Urinary bladder (tissue), 4 donors: Measurements from ENCODE around the gene CTIF. TPM values are rescaled to one million over a fixed set of nuclear protein-coding genes. Genes with fewer than 3 reads are reported as not detected.

ENCODE experiments used
- DNase-seq: peaks from one replicate; pipeline ENCODE4 v3.0.0-alpha.2; 2015; ENCODE audit errors: extremely low spot score
- H3K27ac ChIP-seq: one replicate; pipeline ENCODE4 v1.5.1; 2013; ENCODE audit warnings: low read depth, mild to moderate bottlenecking, moderate library complexity
- H3K36me3 ChIP-seq: one replicate; pipeline ENCODE4 v1.6.1; 2013; ENCODE audit warnings: mild to moderate bottlenecking, moderate library complexity; ENCODE audit not compliant: insufficient read depth
- H3K4me1 ChIP-seq: one replicate; pipeline ENCODE4 v1.6.1; 2013; ENCODE audit warnings: mild to moderate bottlenecking, moderate library complexity; ENCODE audit not compliant: insufficient read depth
- H3K4me3 ChIP-seq: one replicate; pipeline ENCODE4 v1.5.1; 2013; ENCODE audit warnings: low read depth, low read length
- WGBS: extraction: QIAGEN DNeasy Blood & Tissue Kit; methylation state at CpG from one replicate; pipeline ENCODE4 v1.1.7; 2013; 5-methylcytosine and 5-hydroxymethylcytosine counted together
- polyA plus RNA-seq: library from polyadenylated mRNA; stranded (reverse); fragments of 200-250 nt; gene quantifications from one replicate; pipeline ENCODE4 v1.2.3, GENCODE V29; 2013
- total RNA-seq: library from RNA; depleted of rRNA; stranded (reverse); fragments of >200 nt; gene quantifications from one replicate; pipeline ENCODE4 v1.2.3, GENCODE V29; 2014
- donor health status: healthy with polysubstance abuse.
- donor health status: healthy.

The CTIF gene
- total and polyA plus RNA-seq, 2 donors: 26.6 to 50.3 TPM

DNA sequence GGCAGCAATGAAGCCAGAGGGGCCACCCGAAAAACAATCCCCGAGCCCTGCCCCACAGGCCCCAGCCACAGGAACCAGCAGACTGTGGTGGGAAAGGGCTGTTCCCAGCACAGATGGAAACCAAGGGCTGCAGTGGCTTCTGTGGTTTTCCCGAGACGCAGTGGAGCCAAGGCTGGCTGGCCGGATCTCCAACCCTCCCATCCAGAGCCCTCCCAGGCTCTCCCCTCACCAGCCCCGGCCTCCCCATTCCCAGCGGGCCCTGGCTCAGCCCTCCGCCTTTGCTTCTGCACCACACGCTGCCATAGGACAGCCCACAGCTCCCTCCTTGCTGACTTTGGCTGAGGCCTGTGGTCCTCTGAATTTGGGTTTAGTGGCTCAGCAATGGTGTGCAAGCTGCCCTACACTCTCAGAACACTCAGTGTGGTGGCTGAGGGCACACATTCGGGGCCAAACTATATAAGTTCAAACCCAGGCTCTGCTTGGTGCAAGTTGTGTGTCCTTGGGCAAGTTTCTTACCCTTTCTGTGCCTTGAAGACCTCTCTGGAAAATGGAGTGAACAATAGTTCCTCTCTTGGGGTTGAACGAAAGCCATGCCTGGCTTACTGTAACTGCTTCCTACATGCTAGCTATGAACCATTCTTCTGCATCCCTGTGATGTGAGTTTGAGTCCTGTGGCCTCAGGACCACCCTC, 211.8 kb downstream of the CTIF start:
- Histone ChIP-seq H3K27ac (no peak overlapping the region), H3K4me3 (no peak overlapping the region), H3K4me1 (no peaks in the 10 kb centered on the region), H3K36me3 (no peaks in the 10 kb centered on the region)
- 70% methylated on average over 11 of the region's 11 CpGs for WGBS
- DNase-seq: no peak

DNA sequence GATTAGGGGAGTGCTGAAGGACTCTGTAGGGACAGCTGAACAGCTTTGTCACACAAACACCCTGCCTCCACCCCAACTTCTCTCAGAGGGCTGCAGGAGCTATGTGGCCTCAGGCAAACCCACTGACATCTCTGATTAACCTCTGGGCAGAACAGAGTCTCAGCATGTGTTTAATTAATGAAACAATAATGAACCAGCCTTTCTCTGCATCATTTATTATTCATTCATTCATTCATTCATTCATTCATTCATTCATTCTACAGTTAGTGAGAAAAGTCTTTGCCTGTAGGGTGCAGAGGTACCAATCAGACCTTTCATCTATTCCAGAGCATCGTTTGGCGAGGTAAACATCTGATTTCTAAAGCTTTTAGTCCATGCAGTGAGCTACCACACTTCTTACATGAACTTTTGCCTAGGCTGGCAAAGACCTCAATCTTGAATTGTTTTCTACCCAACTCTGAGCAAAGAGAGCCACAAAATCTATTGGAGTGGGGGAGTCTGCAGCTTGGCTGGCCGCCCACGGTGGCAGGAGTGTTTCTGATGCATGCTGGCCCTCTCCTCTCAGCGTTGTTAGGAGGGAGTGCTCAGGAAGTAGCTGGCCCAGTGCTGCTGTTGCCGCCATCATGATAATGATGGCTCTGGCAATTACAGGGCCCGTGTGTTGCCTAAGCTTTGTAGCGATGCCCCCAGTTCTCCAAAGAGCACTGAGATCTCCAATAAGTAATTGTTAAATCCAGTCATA, 213.1 kb downstream of the CTIF start:
- Histone ChIP-seq H3K4me3 (no peak overlapping the region), H3K4me1 (no peaks in the 10 kb centered on the region), H3K27ac (no peak overlapping the region), H3K36me3 (no peaks in the 10 kb centered on the region)
- DNase-seq: no peak
- WGBS: 63% methylated on average over 8 of the region's 8 CpGs

DNA sequence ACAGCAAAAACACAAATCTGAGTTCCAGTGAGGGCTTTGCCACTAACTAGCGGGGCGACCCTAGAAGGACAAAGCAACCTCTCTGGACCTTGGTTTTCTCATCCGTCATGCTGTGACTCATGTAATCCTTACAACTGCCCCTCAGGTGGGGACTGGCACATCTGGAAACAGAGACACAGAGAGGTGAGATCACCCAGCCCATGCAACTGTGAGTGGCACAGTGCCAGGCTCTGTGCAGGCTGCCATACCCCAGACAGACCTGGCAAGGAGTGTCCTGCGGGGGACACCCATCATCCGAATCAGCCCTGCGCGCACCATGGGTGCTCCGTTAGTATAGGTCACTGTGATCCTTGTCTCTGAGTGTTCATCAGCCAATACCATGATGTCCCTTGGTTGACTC, 213.6 kb downstream of the CTIF start:
- Histone ChIP-seq H3K4me1 (no peaks in the 10 kb centered on the region), H3K36me3 (no peaks in the 10 kb centered on the region), H3K27ac (no peak overlapping the region), H3K4me3 (no peak overlapping the region)
- WGBS: 90% methylated on average over 8 of the region's 8 CpGs
- no peak for DNase-seq

DNA sequence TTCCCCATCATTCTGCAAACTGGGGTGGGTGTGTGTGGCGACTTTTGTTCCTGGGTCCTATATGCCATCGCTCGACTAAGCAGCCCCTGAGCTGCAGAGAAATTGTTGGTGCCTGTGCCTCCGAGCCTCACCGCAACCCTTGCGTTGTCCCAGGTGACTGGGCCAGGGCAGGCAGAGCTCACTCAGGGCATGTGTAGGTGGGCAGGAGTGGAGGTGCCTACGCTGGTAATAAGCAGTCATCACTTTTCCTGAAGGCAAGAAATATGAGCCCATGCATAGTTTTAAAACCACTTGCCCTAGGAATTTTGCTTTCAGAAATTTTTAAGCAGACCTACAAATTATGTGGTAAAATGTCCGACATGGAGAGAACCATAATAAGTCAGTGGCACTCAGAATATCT, 214.1 kb downstream of the CTIF start:
- Histone ChIP-seq H3K4me1 (no peaks in the 10 kb centered on the region), H3K36me3 (no peaks in the 10 kb centered on the region), H3K4me3 (no peak overlapping the region), H3K27ac (no peak overlapping the region)
- 96% methylated on average over 8 of the region's 8 CpGs for WGBS
- DNase-seq: no peak

DNA sequence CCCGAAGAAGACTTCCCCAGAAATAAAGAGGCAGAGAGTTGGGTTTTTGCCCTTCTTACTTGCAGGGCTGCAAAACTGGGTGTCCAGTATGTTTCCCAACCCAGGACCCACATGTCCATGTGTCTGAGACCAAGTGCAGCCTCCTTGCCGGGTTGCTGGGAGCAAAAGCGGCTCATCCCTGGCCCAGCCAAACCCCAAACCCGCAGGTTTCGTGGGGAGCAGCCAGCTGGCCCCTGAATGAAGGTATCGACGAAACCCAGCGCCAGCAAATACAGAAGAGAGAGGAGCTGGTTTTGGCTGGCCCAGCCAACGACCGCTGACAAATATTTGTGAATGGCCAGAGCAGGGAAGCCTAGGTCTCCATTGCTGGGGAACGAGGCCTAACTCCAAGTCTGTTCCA, 214.9 kb downstream of the CTIF start:
- Histone ChIP-seq H3K36me3 (no peaks in the 10 kb centered on the region), H3K27ac (no peak overlapping the region), H3K4me3 (no peak overlapping the region), H3K4me1 (no peaks in the 10 kb centered on the region)
- 88% methylated on average over 11 of the region's 11 CpGs for WGBS
- DNase-seq: no peak

DNA sequence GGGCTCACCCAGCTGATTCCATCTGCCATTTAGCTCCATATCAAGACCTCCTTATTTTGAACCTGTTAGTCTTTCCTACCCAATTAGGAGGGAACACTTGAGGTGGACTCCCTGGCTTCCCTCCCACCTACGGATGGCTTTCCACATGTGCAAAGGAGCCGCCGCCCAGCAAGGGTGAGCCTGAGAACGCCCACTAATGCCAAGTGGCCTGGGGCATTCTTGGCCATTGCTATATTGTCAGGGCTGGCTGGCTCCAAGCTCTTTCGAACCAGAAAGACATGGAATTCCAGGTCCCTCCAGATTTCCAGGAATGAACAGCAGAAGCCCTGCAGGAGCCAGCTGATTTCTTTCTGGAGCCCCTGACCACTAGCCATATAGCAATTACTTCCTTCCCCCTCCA, 215.7 kb downstream of the CTIF start:
- H3K4me3 ChIP-seq: no peak overlapping the region
- no peaks in the 10 kb centered on the region for H3K36me3 ChIP-seq
- 87% methylated on average over 5 of the region's 5 CpGs for WGBS
- H3K4me1 ChIP-seq: no peaks in the 10 kb centered on the region
- no peak overlapping the region for H3K27ac ChIP-seq
- no peak for DNase-seq

DNA sequence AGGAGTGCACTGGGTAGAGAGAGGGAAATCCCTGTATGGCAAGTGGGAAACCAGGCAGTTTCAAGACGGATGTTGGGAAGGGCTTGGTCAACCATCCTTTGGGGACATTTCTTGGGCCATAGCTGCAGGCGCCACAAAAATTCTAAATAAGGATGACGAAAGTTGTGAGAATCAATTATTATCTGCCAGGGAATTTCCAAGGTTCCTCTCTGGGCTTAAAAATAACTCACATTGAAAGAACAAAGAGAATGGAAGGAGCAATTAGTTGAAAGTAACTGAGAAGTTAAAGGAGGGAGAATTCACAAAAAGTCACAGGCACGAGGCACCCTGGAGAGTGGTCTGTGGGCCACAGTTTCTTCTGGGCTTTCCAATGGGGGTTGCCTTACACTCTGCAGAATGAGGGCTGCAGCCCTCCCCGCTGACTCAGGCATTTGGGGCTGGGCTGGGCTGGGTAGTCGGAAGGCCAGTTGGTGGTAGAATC, 216.2 kb downstream of the CTIF start:
- DNase-seq: no peak
- H3K4me3 ChIP-seq: no peak overlapping the region
- no peaks in the 10 kb centered on the region for H3K36me3 ChIP-seq
- H3K27ac ChIP-seq: no peak overlapping the region
- 81% methylated on average over 6 of the region's 6 CpGs for whole genome bisulfite sequencing
- no peaks in the 10 kb centered on the region for H3K4me1 ChIP-seq

DNA sequence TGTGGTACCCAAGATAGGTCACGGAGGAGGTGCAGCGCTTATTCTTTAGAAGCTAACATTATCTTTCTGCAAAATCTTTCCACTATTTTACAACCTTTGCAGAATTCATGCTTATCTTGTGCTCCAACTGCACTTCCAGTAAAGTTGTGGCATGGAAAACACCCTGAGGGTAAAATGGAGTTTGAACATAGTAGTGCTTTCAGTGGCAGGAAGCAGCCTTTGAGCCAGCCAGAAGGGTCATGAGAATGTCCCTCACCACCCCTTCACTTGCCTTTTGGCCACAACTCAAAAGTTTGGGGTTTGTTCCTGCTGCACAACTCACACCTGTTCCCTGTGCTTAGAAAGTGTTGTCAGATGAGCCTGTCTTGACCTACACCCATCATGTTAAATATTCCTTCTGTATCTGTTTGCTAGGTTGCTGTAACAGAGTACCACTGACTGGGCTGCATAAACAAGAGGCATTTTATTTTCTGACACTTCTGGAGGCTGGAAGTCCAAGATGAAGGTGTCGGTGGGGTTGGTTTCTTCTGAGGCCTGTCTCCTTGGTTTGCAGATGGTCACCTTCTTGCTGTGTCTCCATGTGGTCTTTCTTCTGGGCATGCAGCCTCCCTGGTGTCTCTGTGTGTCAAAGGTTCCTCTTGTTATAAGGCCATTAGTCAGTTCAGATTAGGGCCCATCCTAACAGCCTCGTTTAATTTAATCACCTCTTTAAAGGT, 217.8 kb downstream of the CTIF start:
- no peaks in the 10 kb centered on the region for H3K4me1 ChIP-seq
- H3K4me3 ChIP-seq: no peak overlapping the region
- WGBS: 81% methylated on average over 4 of the region's 4 CpGs
- no peak for DNase-seq
- H3K27ac ChIP-seq: no peak overlapping the region
- no peaks in the 10 kb centered on the region for H3K36me3 ChIP-seq

DNA sequence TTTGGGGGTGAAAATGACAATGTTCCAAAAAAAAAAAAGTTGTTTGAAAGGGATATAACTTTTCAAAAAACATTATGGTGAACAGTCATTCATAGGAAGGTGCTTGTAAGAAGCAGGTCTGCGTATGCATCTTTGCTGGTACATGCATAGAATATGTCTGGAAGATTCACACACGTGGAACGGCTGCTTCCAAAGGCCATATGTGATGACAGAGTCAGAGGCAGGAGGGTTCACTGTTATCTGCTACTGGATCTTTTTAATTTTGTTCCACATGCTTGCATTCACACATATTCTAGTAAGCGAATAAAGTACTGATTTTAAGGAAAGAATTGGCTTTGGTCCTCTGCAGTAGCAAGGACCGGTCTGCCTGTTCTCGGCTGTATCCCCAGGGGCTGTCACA, 218.5 kb downstream of the CTIF start:
- H3K4me1 ChIP-seq: no peaks in the 10 kb centered on the region
- H3K36me3 ChIP-seq: no peaks in the 10 kb centered on the region
- H3K27ac ChIP-seq: no peak overlapping the region
- no peak overlapping the region for H3K4me3 ChIP-seq
- WGBS: 81% methylated on average over 6 of the region's 6 CpGs
- no peak for DNase-seq

DNA sequence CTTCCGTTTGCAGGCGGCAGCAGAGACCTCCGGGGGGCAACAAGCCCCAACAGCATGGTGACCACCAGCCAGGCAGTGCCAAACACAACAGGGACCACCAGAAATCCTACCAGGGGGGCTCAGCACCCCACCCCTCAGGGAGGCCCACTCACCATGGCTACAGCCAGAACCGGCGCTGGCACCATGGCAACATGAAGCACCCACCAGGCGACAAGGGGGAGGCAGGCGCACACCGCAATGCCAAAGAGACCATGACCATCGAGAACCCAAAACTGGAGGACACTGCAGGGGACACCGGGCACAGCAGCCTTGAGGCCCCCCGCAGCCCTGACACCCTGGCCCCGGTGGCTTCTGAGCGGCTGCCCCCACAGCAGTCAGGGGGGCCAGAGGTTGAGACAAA, 219.1 kb downstream of the CTIF start:
- Histone ChIP-seq H3K27ac (no peak overlapping the region), H3K36me3 (no peaks in the 10 kb centered on the region), H3K4me3 (no peak overlapping the region), H3K4me1 (no peaks in the 10 kb centered on the region)
- 95% methylated on average over 13 of the region's 13 CpGs for WGBS
- no peak for DNase-seq

DNA sequence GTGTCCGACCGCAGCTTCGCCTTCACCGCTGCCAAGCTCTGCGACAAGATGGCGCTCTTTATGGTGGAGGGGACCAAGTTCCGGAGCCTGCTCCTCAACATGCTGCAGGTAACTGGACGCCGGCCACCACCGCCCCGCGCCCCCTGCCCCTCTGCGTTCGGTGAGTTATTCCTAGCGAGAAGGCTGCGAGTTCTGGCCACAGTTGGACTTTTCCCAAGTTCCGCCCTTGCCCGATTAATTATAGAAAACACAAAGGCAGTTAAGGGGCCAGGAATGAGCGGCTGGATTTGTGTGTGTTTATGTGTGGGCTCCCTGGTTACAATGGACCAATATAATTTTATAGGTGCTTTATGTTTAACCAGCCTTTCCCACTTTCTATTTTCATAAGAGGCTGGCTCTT, 222.8 kb downstream of the CTIF start:
- no peaks in the 10 kb centered on the region for H3K4me1 ChIP-seq
- no peaks in the 10 kb centered on the region for H3K36me3 ChIP-seq
- 80% methylated on average over 19 of the region's 19 CpGs for whole genome bisulfite sequencing
- no peak overlapping the region for H3K4me3 ChIP-seq
- H3K27ac ChIP-seq: no peak overlapping the region
- DNase-seq: no peak

DNA sequence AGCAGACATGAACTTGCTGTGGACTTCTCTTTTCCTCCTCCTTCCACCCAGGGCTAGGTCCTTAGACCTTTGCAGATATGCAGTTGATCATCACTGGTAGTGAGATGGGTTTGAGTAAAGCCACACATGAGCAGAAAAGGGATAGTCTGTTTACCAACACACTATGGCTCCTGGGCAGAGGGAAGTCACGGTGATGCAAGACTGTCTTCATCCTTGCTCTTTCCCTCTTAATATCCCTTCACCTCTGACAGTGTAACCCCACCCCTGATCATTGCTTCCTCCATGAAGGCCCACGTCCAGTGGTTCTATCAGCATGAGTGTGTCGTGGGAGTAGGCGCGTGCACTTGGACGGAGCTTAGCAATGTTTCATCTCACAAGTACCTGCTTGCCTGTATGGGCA, 223.2 kb downstream of the CTIF start:
- WGBS: 96% methylated on average over 6 of the region's 6 CpGs
- DNase-seq: no peak
- Histone ChIP-seq H3K4me3 (no peak overlapping the region), H3K36me3 (no peaks in the 10 kb centered on the region), H3K27ac (no peak overlapping the region), H3K4me1 (no peaks in the 10 kb centered on the region)

DNA sequence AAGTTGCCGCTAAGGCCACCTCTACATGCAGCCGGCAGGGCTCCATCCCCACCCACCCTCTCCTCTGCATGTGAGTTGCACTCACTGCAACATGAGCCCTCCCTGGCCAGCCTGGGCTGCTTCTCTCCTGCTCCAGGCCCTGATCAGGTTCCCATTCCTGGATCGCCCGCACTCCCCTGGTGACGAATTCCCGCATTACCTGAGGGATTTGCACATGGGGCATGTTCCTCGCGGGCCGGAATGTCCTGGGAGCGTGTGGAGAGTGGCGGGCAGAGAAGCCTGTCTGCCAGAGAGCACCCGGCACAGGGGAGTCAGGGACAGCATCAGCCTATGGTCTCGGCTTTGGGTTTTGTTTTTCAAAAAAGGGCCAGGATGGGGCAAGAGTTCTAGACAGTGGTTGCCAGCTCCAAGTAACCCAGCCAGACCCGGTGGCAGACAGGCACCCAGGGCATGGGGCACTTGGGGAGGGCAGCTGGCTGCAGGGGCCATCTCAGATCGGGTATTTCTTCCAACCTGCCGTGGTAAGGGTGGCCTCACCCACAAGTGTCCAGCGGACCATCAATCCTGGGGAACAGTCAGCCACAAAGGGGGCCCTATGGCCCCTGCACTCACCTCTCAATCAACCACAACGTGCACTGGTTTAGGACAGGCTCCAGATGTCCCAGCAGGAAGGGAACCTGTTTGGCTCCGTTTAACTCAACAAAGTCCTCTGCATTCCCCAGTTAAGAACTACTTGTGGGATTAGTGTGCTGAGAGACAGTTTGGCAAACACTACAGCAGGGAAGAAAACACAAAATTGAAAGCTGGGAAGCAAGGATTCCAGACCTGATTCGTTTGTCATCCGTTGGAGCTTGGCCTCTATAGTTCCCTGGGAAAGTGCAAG, 224.2 kb downstream of the CTIF start:
- Histone ChIP-seq H3K27ac (no peak overlapping the region), H3K4me3 (no peak overlapping the region), H3K36me3 (no peaks in the 10 kb centered on the region), H3K4me1 (no peaks in the 10 kb centered on the region)
- WGBS: 73% methylated on average over 21 of the region's 21 CpGs
- no peak for DNase-seq
